ENCODE measurements around the gene DCUN1D5. TPM values are rescaled to one million over a fixed set of nuclear protein-coding genes. Genes with fewer than 3 reads are reported as not detected.
"Not testable (repeated sequence)": the region's sequence is repeated elsewhere in the genome, so short reads cannot be mapped to it uniquely, and the experiment has no call there.

Gene DCUN1D5
- total and polyA plus RNA-seq, 9 donors = 13.8 to 45.4 (median 17.8) TPM

DNA sequence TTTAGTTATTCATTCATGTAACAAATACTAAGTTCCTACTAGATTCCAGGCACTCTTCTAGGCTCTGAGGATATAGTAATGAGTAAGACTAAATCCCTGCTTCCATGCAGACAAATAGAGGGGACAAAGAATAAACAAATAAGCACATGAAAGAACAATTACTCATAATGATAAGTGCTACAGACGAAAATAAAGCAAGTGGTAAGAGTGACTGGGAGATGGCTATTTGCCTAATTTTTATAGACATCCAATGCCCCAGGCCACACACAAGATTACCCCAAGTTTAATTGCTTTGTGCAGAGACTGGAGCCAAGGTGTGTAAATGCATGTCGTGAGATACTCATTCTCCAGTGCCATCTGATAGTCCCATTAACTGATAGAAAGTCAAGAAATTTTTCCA lies 62.6 kb downstream of the DCUN1D5 start:
- Histone ChIP-seq H3K27me3 (no peaks in the 10 kb centered on the region), H3K27ac (no peak overlapping the region), H3K9me3 (no peaks in the 10 kb centered on the region), H3K4me3 (no peak overlapping the region), H3K36me3 (no peaks in the 10 kb centered on the region), H3K4me1 (ENCODE audit: insufficient read depth) (no peaks in the 10 kb centered on the region)
- intact Hi-C loops (cut with DNase I) = no loop called here
- WGBS, 3 donors = 53 to 56% (median 53%) methylated on average over 2 of the region's 2 CpGs
- DNase-seq = no peak
- no peak for TF ChIP-seq POLR2A (IDR thresholded peaks at IDR 0.05)
- no peak for TF ChIP-seq EP300 (IDR thresholded peaks at IDR 0.05)

DNA sequence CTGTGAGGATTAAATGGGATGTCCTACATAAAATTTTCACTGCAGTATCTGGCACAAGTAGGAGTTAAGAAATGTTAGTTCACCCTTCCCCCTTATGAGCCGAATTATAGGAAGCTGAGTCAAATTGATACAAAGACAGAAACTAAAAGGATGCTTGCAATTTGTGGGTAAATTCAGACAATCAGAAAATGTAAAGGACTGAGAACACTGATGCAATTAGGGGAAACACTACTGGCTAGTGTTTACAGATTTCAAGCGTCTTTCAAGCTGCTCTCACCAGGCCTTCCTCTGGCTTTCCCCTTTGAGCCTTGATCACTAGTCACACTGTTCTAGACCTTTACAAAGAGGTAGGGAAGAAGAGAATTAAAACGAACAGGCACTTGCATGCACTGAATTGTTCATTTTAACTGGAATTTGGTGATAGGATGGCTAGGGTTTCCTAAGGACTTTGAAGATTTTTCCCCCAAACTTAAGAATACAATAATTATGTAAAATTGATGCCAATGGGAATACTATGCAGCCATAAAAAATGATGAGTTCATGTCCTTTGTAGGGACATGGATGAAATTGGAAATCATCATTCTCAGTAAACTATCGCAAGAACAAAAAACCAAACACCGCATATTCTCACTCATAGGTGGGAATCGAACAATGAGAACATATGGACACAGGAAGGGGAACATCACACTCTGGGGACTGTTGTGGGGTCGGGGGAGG lies 63.5 kb downstream of the DCUN1D5 start:
- DNase-seq; H3K4me1 ChIP-seq (ENCODE audit: insufficient read depth); H3K9me3 ChIP-seq; H3K4me3 ChIP-seq; H3K27ac ChIP-seq; intact Hi-C loops (cut with DNase I); H3K27me3 ChIP-seq; H3K36me3 ChIP-seq: not testable (repeated sequence)
- WGBS, 3 donors = 73 to 79% (median 78%) methylated on average over 6 to 7 of the region's 7 CpGs

DNA sequence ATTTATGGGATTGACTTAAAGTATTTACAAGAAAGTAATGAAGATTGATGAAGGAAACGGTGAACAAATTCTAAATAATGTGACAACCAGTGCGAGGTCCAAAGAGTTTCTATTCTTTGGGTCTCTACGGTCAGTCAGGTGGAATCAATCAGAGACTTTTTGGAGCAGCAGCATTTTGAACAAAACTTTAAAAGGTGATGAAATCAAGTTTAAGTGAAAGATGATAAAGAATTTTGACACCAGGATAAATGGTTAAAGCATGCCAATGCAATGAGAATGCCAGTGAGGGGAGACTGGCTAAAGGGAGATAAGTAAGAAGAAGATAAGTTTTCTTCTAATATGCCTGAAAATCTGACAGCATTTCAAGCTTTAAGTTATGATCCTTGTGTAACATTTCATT lies 67.9 kb downstream of the DCUN1D5 start:
- H3K4me1 ChIP-seq (ENCODE audit: insufficient read depth) = no peaks in the 10 kb centered on the region
- H3K4me3 ChIP-seq = no peak overlapping the region
- H3K36me3 ChIP-seq = no peaks in the 10 kb centered on the region
- H3K27ac ChIP-seq = no peak overlapping the region
- TF ChIP-seq EP300 (IDR thresholded peaks at IDR 0.05) = no peak
- no peak for TF ChIP-seq POLR2A (IDR thresholded peaks at IDR 0.05)
- TF ChIP-seq, protein P1, sequence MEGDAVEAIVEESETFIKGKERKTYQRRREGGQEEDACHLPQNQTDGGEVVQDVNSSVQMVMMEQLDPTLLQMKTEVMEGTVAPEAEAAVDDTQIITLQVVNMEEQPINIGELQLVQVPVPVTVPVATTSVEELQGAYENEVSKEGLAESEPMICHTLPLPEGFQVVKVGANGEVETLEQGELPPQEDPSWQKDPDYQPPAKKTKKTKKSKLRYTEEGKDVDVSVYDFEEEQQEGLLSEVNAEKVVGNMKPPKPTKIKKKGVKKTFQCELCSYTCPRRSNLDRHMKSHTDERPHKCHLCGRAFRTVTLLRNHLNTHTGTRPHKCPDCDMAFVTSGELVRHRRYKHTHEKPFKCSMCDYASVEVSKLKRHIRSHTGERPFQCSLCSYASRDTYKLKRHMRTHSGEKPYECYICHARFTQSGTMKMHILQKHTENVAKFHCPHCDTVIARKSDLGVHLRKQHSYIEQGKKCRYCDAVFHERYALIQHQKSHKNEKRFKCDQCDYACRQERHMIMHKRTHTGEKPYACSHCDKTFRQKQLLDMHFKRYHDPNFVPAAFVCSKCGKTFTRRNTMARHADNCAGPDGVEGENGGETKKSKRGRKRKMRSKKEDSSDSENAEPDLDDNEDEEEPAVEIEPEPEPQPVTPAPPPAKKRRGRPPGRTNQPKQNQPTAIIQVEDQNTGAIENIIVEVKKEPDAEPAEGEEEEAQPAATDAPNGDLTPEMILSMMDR (IDR thresholded peaks at IDR 0.05) = no peak
- no peak for DNase-seq
- 23 to 46% (median 35%) methylated on average over 3 of the region's 3 CpGs for WGBS, 3 donors
- H3K27me3 ChIP-seq = no peaks in the 10 kb centered on the region
- intact Hi-C loops (cut with DNase I) = no loop called here
- no peaks in the 10 kb centered on the region for H3K9me3 ChIP-seq

DNA sequence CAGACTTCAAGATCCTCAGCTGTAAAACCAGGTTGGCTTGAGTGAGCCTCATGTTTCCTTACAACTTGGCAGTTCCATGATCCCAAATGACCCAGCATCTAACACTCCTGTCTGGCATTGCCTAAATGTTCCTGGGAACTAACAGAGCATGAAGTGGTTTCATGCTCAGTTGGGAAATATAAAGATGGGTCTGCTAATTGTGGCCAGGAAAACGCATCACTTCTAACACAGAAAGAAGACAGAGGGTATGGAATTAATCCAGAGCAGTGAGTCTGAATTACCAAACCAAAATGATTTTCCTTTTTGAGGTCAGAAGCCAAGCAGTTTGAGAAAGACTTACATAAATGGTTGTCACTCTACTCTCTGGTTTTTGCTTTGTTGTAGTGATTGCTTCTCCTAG lies 75.9 kb downstream of the DCUN1D5 start:
- TF ChIP-seq, protein P1 (IDR thresholded peaks at IDR 0.05) = no peak
- TF ChIP-seq EP300 (IDR thresholded peaks at IDR 0.05) (no peak), POLR2A (IDR thresholded peaks at IDR 0.05) (no peak)
- H3K36me3 ChIP-seq = no peaks in the 10 kb centered on the region
- no peak overlapping the region for H3K4me3 ChIP-seq
- no peaks in the 10 kb centered on the region for H3K27me3 ChIP-seq
- no peak overlapping the region for H3K27ac ChIP-seq
- intact Hi-C loops (cut with DNase I) = no loop called here
- no peaks in the 10 kb centered on the region for H3K4me1 ChIP-seq (ENCODE audit: insufficient read depth)
- DNase-seq = no peak
- no peaks in the 10 kb centered on the region for H3K9me3 ChIP-seq
- 55 to 68% (median 64%) methylated on average over 1 of the region's 1 CpG for WGBS, 3 donors

DNA sequence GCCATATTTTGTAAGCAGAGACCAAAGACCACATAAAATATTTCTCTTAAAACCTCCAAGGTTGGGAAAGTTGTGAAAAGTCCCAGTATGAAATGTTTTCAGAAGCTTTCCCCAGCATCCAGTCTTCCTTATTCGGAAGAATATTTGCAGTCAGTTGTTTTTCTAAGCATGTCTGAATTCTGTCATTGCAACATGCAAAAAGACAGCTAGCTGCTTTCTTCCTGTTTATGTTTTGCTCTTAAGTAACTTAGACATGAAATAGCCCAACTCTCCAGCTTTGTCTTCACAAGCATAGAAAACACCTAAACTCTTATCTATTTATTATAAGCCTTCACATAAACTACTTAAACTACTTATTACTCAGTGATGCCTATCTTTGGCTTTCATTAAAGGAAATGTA lies 78.5 kb downstream of the DCUN1D5 start:
- no peak for DNase-seq

More for the DNA sequence above, 78.5 kb downstream of the DCUN1D5 start:
- no peak overlapping the region for H3K27ac ChIP-seq
- intact Hi-C loops (cut with DNase I) = no loop called here
- no peaks in the 10 kb centered on the region for H3K4me1 ChIP-seq (ENCODE audit: insufficient read depth)
- TF ChIP-seq EP300 (IDR thresholded peaks at IDR 0.05) (no peak), POLR2A (IDR thresholded peaks at IDR 0.05) (no peak)
- TF ChIP-seq, protein P1 (IDR thresholded peaks at IDR 0.05) = no peak
- H3K9me3 ChIP-seq = no peaks in the 10 kb centered on the region
- H3K36me3 ChIP-seq = no peaks in the 10 kb centered on the region
- H3K4me3 ChIP-seq = no peak overlapping the region
- WGBS, 3 donors = 48 to 74% (median 55%) methylated on average over 1 of the region's 1 CpG
- no peaks in the 10 kb centered on the region for H3K27me3 ChIP-seq

Other genes with a start within 250 kb of the DCUN1D5 start
- under 1 TPM in 1 of 7 donors, not detected in 6; 0.37 TPM for gene MMP3, start 248.6 kb downstream of the DCUN1D5 start, total RNA-seq
- under 1 TPM; 0.04 to 0.35 TPM for gene MMP3, start 248.6 kb downstream of the DCUN1D5 start, polyA plus RNA-seq
- not detected for gene MMP12, start 217.2 kb downstream of the DCUN1D5 start, total RNA-seq
- not detected for gene MMP12, start 217.2 kb downstream of the DCUN1D5 start, polyA plus RNA-seq
- not detected for gene MMP13, start 136.4 kb downstream of the DCUN1D5 start, total RNA-seq
- gene MMP13, start 136.4 kb downstream of the DCUN1D5 start, polyA plus RNA-seq = not detected
- 10 to 100 TPM; 23.2 to 49.1 (median 26.7) TPM for gene DYNC2H1, start 17.3 kb upstream of the DCUN1D5 start, total RNA-seq
- gene DYNC2H1, start 17.3 kb upstream of the DCUN1D5 start, polyA plus RNA-seq = 10 to 100 TPM; 13.5 to 17.6 TPM